HepG2 (cell line): Measurements from ENCODE around the gene TACC3. TPM values are rescaled to one million over a fixed set of nuclear protein-coding genes. Genes with fewer than 3 reads are reported as not detected.

Source experiments
- AHR ChIP-seq: IDR thresholded peaks from 2 replicates; pipeline ENCODE4 v1.6.1; 2018; ENCODE audit warnings: missing genetic modification reagents, missing compliant biosample characterization
- AKNA ChIP-seq: sonication (generic); formaldehyde crosslinking; IDR thresholded peaks from 2 replicates; pipeline ENCODE4 v1.4.0; 2020; ENCODE audit warnings: missing genetic modification reagents, borderline replicate concordance
- CBX1 ChIP-seq: IDR thresholded peaks from one replicate; pipeline ENCODE4 v1.6.1; 2016; ENCODE audit warnings: antibody characterized with exemption, low read depth
- CSRNP2 ChIP-seq: sonication (generic); formaldehyde crosslinking; conservative IDR thresholded peaks from 2 replicates; pipeline ENCODE4 v1.8.0; 2022; ENCODE audit warnings: low read depth, missing genetic modification reagents
- LBX2 ChIP-seq: sonication (generic); formaldehyde crosslinking; IDR thresholded peaks from 2 replicates; pipeline ENCODE4 v1.5.0; 2020; ENCODE audit warnings: missing genetic modification reagents, mild to moderate bottlenecking, borderline replicate concordance
- NR0B2 ChIP-seq: sonication (generic); formaldehyde crosslinking; IDR thresholded peaks from 2 replicates; pipeline ENCODE4 v1.4.0; 2020; ENCODE audit warnings: mild to moderate bottlenecking, missing genetic modification reagents
- PATZ1 ChIP-seq: sonication (generic); formaldehyde crosslinking; IDR thresholded peaks from 2 replicates; pipeline ENCODE4 v1.4.0; 2020; ENCODE audit warnings: missing genetic modification reagents
- RBM22 ChIP-seq: fragments of 200-400 bp; formaldehyde crosslinking; optimal IDR thresholded peaks from 2 replicates; pipeline ENCODE3; 2017; ENCODE audit warnings: mild to moderate bottlenecking, low read length, moderate library complexity
- SRY ChIP-seq: sonication (generic); formaldehyde crosslinking; IDR thresholded peaks from 2 replicates; pipeline ENCODE4 v1.8.0; 2022; ENCODE audit warnings: mild to moderate bottlenecking, missing genetic modification reagents
- TIGD3 ChIP-seq: sonication (generic); formaldehyde crosslinking; IDR thresholded peaks from 2 replicates; pipeline ENCODE4 v1.5.1; 2020; ENCODE audit warnings: mild to moderate bottlenecking, missing genetic modification reagents, borderline replicate concordance
- TSC22D2 ChIP-seq: sonication (generic); formaldehyde crosslinking; IDR thresholded peaks from 2 replicates; pipeline ENCODE4 v1.5.1; 2020; ENCODE audit warnings: missing genetic modification reagents, mild to moderate bottlenecking, borderline replicate concordance
- ZFP62 ChIP-seq: sonication (generic); formaldehyde crosslinking; IDR thresholded peaks from 2 replicates; pipeline ENCODE4 v1.4.0; 2020; ENCODE audit warnings: missing genetic modification reagents
- ZKSCAN1 ChIP-seq: fragments of 150-350 bp; IDR thresholded peaks from 2 replicates; pipeline ENCODE4 v1.6.1; 2014; ENCODE audit warnings: low read length
- ZNF589 ChIP-seq: sonication (generic); formaldehyde crosslinking; conservative IDR thresholded peaks from 2 replicates; pipeline ENCODE4 v1.8.0; 2022; ENCODE audit warnings: mild to moderate bottlenecking, moderate library complexity, missing genetic modification reagents
- ZNF780A ChIP-seq: sonication (generic); formaldehyde crosslinking; IDR thresholded peaks from 2 replicates; pipeline ENCODE4 v1.8.0; 2022; ENCODE audit warnings: mild to moderate bottlenecking, missing genetic modification reagents, moderate library complexity
- ZNF879 ChIP-seq: sonication (generic); formaldehyde crosslinking; IDR thresholded peaks from 2 replicates; pipeline ENCODE4 v1.8.1; 2023; ENCODE audit warnings: missing genetic modification reagents
- polyA plus RNA-seq, 8 experiments: library from polyadenylated mRNA; depleted of rRNA in 3 of 8; stranded (reverse) in 7 of 8; unstranded in 1 of 8; fragments of >200 nt; fragmentation: Illumina TruSeq in 4 of 8; extraction: Trizol in 4 of 8; gene quantifications; 2 replicates each; pipeline versions ENCODE4 v1.2.1 to v1.2.3, GENCODE V29; 2011 to 2016; ENCODE audit warnings: low read depth in 4 of 8, missing spikeins in 1 of 8, mixed read lengths in 1 of 8; ENCODE audit not compliant: insufficient read depth in 1 of 8
- total RNA-seq, 5 experiments: library from RNA; depleted of rRNA; stranded (reverse); fragments of >200 nt; fragmentation: Illumina TruSeq; extraction: Trizol; gene quantifications; 2 replicates each; pipeline ENCODE4 v1.2.3, GENCODE V29; 2016; ENCODE audit warnings: low read depth in 1 of 5

The TACC3 gene
- total and polyA plus RNA-seq, 2 of the 13 experiments (the other 11 are each of a cell fraction or from before 2014, with no cell fraction given), result 20.3 to 21.2 TPM

GRCh38 chr4:1712216-1713002 is 8.9 kb upstream of the TACC3 start, which contains the start of gene SLBP (continued):
- TF ChIP-seq AKNA (CRISPR knock-in tag), result peak; percentile 98
- TF ChIP-seq ZKSCAN1, result no peak
- TF ChIP-seq LBX2 (CRISPR knock-in tag), result peak; percentile 93; the same call in 1 of the 2 replicates
- TF ChIP-seq ZNF589 (CRISPR knock-in tag), result peak; percentile 98
- TF ChIP-seq NR0B2 (CRISPR knock-in tag), result peak; percentile 98
- no peak for TF ChIP-seq RBM22
- TF ChIP-seq AHR (CRISPR knock-in tag), result peak; percentile 93; the same call in 1 of the 2 replicates
- TF ChIP-seq ZNF879, result peak; percentile 98
- peak; percentile 81; the same call in 1 of the 2 replicates for TF ChIP-seq TIGD3
- peak; percentile 55; the same call in 1 of the 2 replicates for TF ChIP-seq CSRNP2 (CRISPR knock-in tag)
- TF ChIP-seq ZNF780A (CRISPR knock-in tag), result peak; percentile 87; the same call in 1 of the 2 replicates
- TF ChIP-seq SRY (CRISPR knock-in tag), result peak; percentile 95
- no peak for TF ChIP-seq ZFP62 (CRISPR knock-in tag)
- peak; percentile 95 for TF ChIP-seq TSC22D2 (CRISPR knock-in tag)
- TF ChIP-seq CBX1, result peak; percentile 17
- TF ChIP-seq PATZ1 (CRISPR knock-in tag), result peak; percentile 82
